Sciatic nerve (tissue), 2 donors: ENCODE measurements around the gene NMS. TPM values are rescaled to one million over a fixed set of nuclear protein-coding genes. Genes with fewer than 3 reads are reported as not detected.

ENCODE experiments used
- ATAC-seq: fragments of 200-7000 bp; cut with Tn5 transposase; one replicate; pipeline ENCODE4 v1.9.1; 2020; ENCODE audit warnings: mild to moderate bottlenecking, moderate library complexity
- DNase-seq: peaks from one replicate; pipeline ENCODE4 v3.0.0-alpha.2; 2020; ENCODE audit warnings: low spot score
- intact Hi-C: fragments of 100-400 bp; cut with DNase I; formaldehyde crosslinking; loops from one replicate; pipeline ENCODE4 v1.14.2; 2022
- total RNA-seq: library from RNA; stranded (reverse); fragmentation: NEBNext Ultra II Directional; extraction: Animal tissue kit (Norgen Biotek cat#: 25700); gene quantifications from one replicate; pipeline ENCODE4 v1.2.1, GENCODE V29; 2021
- donor health status: DM: no; HTN: no; CAD: no.
- donor health status: DM: no; HTN: no; CAD: no.

NMS gene
- total RNA-seq, 1 donor from 2014 or later, result not detected

- no peak for ATAC-seq
- no peak for DNase-seq
- intact Hi-C loops, result no loop called here
These were observed 6.3 kb downstream of the NMS start for GRCh38 chr2:100476606-100477005.

DNA sequence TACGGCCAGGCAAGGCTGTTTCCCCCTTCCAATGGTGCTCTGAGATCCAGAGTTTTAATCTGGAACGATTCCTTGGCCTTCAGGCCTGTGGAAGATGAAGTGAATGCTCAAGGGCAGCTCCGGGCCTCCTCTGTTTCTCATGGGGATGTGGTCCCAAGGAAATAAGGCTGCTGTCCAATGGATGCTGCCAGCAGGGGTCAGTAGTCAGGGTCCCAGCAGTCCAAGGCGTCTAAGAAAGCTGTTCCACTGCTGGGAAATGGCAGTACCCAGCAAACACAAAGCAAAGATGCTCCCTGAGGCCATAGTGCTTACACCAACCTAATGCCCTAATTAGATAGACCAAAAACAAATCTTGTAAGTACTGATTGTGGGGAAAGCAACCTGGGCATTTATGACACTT is 12.5 kb downstream of the NMS start:
- DNase-seq, result no peak
- intact Hi-C loops, result no loop called here
- ATAC-seq, result no peak

DNA sequence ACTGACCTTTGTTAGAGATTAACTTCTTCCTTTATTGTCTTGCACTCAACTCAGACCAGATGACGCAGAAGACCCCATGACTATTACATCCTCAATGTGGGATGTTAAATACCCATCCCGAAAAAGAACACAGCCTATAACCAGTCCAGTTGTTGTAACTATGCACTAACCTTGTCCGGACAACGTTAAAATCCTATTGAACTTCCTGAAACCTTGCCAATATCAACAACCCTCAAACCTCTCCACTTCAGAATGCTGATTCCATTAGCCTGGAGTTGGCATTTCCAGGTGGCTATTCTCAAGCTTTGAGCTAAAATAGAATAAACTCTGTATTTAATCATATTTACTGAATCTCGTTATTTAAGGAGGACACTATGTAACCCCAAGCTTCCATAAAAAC is 13.6 kb downstream of the NMS start:
- DNase-seq (no peak), ATAC-seq (no peak)
- intact Hi-C loops, result no loop called here

GRCh38 chr2:100484390-100484789 is 14.1 kb downstream of the NMS start:
- DNase-seq, result no peak
- intact Hi-C loops, result no loop called here

DNA sequence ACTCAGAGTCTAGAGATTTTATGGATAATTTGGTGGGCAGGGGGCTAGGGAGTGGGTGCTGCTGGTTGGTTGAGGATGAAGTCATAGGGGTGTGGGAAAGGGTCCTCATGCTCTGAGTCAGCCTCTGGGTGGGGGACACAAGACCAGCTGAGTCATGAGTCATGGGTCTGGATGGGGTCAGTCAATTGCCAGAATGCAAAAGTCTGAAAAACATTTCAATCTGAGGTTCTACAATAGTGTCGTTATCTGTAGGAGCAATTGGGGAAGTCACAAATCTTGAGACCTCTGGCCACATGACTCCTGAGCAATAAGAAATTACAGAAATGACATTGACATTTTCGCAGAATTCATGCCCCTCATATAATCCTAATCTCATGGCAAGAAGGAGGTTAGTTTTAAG is 15.1 kb downstream of the NMS start:
- DNase-seq (no peak), ATAC-seq (no peak)
- intact Hi-C loops, result no loop called here

More at GRCh38 chr2:100484390-100484789, 14.1 kb downstream of the NMS start:
- no peak for ATAC-seq

- intact Hi-C loops, result no loop called here
- ATAC-seq (no peak), DNase-seq (no peak)
These were observed 24.4 kb downstream of the NMS start for GRCh38 chr2:100494712-100495111.

DNA sequence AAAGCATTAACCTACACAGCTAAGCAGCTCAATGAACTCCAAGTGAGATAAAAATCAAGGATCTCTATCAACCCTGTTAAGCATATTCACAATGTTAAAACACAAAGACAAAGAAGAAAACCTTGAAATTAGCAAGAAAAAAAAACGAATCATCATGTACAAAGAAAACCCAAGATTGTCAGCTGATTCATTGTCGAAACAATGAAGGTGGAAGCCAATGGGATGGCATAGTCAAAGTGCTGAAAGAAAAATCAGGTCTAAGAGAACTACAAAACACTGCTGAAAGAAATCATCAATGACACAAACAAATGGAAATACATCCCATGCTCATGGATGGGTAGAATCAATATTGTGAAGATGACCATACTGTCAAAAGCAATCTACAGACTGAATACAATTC is 32.5 kb downstream of the NMS start:
- ATAC-seq (no peak), DNase-seq (no peak)
- intact Hi-C loops, result no loop called here

GRCh38 chr2:100504542-100504941 is 34.3 kb downstream of the NMS start:
- no peak for DNase-seq
- no peak for ATAC-seq
- intact Hi-C loops, result no loop called here

DNA sequence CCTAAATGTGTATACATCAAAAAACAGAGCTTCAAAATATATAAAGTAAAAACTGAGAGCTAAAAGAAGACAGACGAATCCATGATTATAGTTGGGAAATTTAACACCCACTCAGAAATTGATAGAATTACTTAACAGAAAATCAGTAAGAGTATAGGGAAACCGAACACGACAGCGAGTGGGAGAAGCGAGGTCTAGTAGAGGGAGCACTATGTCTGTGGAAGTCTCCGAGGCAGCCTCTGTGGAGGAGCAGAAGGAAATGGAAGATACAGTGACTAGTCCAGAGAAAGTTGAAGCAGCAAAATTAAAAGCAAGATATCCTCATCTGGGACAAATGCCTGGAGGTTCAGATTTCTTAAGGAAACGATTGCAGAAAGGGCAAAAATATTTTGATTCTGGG is 38.8 kb downstream of the NMS start:
- intact Hi-C loops, result no loop called here
- ATAC-seq (no peak), DNase-seq (no peak)

- intact Hi-C loops, result no loop called here
- no peak for ATAC-seq
- DNase-seq, result no peak
These were observed 43.4 kb downstream of the NMS start for GRCh38 chr2:100513650-100514049.

DNA sequence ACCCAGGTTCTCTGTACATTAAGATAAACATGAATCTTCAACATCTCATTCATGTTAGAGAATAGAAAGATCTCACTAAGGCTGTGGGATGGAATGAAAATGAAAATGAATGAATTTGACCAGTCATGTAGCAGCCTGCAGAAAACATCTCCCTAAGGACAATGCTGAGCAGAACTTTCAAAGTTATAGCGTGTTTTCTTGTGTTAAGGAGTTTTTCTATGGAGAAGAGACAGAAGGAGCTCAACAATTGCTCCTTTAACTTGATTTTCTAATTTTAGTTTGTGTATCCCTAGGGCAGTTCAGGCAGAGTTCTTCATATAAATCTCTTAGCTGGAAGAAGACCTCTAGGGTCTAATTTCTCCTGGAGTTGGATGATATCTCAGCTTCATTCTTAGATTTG is 47.3 kb downstream of the NMS start:
- intact Hi-C loops, result no loop called here
- no peak for ATAC-seq
- no peak for DNase-seq

DNA sequence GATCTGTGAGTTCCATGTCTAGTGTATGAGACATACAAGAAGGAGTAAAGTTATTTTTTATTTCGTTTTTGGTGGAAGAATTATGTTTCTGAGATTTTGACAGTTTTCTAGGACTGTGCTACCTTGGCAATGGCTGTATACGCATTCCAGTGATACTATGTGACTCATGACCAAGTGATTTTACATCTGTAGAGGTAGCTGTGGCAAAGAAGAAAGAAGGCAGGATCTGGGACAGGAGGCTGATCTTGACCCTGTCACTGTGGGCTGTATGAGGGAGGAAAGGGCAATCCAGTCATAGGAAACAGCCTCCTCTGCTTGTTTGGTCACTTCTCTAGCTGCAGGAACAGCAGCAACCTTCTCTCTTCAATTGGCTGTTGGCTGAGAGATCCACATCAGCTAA is 48.5 kb downstream of the NMS start:
- ATAC-seq (no peak), DNase-seq (no peak)
- intact Hi-C loops, result no loop called here

- ATAC-seq (no peak), DNase-seq (no peak)
- intact Hi-C loops, result no loop called here
These were observed 49.9 kb downstream of the NMS start for GRCh38 chr2:100520224-100520623.

DNA sequence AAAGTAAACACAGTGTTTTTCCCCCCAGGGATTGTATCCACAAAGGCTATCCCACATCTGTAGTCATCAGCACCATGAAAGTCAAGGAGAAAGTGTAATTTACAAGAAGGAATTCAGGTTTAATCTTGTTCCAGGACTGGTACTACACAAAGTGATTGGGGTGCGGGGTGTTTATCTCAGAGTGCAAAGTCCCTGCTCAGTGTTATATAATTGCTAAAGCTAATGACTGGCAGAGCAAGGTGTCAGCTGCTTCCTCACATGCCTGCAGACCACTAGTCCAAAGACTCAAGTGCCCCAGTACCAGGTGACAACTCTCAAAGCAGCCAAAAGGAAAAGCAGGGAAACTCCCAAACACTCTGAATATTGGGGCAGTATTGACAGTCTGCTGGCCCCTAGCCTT is 52.1 kb downstream of the NMS start:
- no peak for DNase-seq
- intact Hi-C loops, result no loop called here
- ATAC-seq, result no peak

GRCh38 chr2:100524331-100524730 is 54.0 kb downstream of the NMS start:
- intact Hi-C loops, result no loop called here
- DNase-seq, result no peak
- no peak for ATAC-seq

GRCh38 chr2:100526868-100527267 is 56.6 kb downstream of the NMS start:
- DNase-seq (no peak), ATAC-seq (no peak)
- intact Hi-C loops, result no loop called here

- intact Hi-C loops, result no loop called here
- DNase-seq (no peak), ATAC-seq (no peak)
These were observed 57.2 kb downstream of the NMS start for GRCh38 chr2:100527440-100528015.

- no peak for DNase-seq
- ATAC-seq, result no peak
- intact Hi-C loops, result no loop called here
These were observed 58.9 kb downstream of the NMS start for GRCh38 chr2:100529176-100529575.

DNA sequence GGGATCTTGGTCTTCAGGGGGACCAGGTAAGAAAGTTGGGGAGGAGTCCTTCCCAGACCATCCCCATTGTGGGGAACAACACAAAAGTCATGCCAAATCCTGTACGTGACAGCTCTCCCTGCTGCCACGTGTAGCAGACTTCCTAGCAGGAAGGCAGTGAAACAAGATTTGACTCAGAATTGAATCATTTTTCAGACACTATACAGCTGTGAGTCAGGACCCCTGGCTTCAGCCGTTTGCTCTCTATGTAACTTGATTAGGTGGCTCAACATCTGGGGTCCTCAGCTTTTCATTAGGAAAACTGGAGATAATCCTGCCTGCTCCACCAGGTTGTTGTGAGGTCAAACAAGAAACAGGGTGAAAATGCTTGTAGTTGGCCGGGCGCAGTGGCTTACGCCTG is 59.6 kb downstream of the NMS start:
- intact Hi-C loops, result no loop called here
- no peak for DNase-seq
- no peak for ATAC-seq
